GM12873 (cell line): ENCODE results near the gene LAPTM5.

Source experiments
- TF ChIP-seq, protein P1 (sequence below): IDR thresholded peaks from 2 replicates; pipeline ENCODE4 v1.5.1; 2012; ENCODE audit warnings: low read depth, mild to moderate bottlenecking, moderate library complexity, low read length, control low read depth; ENCODE audit not compliant: insufficient read depth; ENCODE audit errors: missing control alignments

LAPTM5 gene

DNA sequence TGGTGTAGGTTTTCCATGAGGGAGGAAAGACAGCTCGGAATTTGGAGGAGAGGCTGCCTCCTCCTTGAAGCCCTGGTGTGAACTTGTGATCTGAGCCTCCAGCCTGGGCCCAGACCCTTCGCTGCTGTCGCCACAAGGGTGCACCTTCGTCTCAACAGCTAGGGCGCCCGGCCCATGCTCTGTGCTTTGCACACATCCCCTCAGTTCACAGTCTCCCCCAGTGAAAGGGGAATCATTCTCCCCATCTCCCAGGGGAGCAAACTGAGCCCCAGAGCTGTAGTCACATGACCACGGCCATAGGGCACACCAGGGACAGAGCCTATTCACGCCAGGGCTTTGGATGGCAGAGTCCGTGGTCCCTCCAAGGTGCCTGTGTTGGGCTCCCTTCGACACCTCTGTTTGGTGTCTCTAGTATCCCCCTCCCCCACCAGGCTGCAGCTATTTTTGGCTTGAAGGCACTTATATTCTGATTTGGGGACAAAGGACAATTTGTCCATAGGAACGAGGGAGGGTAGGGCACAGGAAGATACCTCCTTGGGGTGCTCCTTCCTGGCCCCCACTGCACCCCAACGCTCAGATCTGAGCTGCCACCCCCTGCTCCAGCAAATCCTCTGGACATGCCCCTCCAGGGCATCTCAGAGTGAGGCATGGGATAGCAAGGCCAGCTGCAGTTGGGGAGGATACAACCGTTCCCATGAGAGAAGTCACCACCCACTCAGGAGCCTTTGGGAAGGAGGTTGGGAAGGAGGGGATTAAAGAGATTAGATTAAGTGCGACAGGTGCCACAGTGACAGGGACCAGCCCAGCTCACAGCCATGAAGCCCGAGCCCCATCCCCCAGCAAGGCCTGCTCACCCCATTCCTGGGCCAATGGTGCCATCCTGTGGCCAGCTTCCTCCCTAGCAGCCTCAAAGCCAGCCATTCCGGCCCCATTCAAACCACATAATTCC is 49.9 kb downstream of the LAPTM5 start:
- TF ChIP-seq, protein P1, sequence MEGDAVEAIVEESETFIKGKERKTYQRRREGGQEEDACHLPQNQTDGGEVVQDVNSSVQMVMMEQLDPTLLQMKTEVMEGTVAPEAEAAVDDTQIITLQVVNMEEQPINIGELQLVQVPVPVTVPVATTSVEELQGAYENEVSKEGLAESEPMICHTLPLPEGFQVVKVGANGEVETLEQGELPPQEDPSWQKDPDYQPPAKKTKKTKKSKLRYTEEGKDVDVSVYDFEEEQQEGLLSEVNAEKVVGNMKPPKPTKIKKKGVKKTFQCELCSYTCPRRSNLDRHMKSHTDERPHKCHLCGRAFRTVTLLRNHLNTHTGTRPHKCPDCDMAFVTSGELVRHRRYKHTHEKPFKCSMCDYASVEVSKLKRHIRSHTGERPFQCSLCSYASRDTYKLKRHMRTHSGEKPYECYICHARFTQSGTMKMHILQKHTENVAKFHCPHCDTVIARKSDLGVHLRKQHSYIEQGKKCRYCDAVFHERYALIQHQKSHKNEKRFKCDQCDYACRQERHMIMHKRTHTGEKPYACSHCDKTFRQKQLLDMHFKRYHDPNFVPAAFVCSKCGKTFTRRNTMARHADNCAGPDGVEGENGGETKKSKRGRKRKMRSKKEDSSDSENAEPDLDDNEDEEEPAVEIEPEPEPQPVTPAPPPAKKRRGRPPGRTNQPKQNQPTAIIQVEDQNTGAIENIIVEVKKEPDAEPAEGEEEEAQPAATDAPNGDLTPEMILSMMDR = peak; percentile 85

DNA sequence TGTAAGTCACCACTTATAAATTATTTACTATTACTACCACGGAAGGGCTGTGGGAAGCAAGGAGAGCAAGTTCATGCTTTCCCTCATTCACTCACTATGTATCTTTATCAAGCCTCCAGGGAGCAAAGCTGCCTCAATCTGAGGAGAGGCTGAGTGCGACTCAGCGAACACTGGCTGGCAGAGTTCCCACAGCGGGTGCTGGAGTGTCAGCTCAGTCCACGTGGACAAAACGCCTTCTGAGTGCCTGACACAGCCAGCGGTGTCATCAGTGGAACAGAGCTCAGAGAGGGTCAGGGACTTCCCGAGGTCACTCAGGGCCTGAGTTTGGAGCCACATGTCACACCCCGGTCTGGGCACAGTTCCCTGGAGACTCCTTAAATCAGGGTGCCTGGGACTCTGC is 51.0 kb downstream of the LAPTM5 start:
- TF ChIP-seq, protein P1 = no peak

DNA sequence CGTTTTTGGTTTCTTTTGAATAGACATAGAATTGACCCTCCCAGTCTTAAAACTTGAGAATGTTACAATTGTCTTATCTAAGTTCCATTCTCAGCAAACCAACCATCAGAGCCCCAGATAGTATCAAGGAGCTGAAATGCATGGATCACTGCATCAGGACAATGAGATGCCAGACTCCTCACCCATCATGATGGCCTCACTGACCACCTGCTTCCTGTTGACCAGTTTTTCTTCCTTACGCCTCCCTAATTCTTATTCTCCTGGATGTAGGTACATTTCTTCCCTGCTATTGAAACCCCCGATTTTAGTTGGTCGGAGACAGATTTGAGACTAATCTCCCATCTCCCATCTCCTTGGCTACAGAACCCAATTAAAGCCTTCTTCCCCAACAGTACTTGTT is 51.9 kb downstream of the LAPTM5 start:
- TF ChIP-seq, protein P1 = no peak

DNA sequence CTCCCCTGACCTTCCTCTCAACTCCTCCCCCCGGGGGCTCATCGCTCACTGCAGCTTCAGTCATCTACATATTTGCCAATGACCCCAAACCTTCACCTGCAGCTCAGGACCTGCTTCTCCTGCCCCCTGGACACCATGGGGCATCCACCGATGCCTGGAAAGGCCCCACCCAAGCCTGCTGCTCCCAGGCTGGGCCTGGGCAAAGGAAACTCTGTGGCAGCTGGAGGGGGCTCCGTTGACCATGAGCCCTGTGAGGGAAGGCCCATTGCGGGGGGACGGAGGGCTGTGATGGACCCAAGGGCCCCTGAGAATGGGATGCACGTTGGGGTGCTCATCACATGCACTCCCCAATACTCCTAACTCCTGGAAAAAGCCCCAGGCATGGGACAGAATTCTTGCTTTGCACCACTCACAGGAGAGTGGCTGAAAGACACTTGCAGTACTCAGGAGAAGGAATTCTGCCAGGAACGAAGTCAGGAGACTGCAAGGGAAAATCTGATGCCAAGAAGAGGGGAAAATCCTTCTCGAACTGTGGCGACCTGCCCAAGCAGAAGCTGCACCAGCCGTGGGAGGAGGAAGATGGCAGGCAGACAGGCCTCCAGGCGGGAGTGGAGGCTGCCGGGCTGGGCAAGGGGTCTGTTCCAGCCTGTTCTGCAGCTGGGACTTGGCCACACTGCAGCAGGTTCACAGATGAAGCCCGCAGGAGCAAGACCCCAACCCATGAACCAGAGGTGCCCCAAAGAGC is 52.6 kb downstream of the LAPTM5 start:
- TF ChIP-seq, protein P1 = no peak

DNA sequence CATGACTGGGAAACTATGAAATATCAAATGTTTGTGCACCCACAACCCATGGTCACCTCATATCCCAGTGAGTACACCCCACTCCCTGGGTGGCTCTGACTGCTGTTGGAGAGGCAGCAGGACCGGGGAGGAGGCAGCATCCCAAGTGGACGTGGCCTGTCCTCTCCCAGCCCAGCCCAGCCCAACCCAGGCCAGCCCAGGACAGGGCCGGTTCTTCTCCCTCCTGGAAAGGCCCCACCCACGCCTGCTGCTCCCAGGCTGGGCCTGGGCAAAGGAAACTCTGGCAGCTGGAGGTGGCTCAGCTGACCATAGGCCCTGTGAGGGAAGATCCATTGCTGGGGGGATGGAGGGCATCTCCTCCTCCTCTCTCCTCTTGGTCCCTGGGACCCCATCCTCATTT is 53.3 kb downstream of the LAPTM5 start:
- TF ChIP-seq, protein P1 = no peak

DNA sequence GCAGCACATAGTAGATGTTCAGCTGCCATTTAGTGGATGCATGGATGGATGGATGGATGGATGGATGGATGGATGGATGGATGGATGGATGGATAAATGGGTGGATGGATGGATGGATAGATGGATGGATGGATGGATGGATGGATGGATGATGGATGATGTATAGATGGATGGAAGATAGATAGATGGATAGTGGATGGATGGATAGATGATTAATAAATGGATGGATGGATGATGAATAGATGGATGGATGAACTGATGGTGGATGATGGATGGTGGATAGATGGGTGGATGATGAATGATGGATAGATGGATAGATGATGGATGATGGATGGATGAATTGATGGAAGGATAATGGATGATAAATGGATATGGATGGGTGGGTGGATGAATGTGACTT is 54.8 kb downstream of the LAPTM5 start:
- TF ChIP-seq, protein P1 = no peak

DNA sequence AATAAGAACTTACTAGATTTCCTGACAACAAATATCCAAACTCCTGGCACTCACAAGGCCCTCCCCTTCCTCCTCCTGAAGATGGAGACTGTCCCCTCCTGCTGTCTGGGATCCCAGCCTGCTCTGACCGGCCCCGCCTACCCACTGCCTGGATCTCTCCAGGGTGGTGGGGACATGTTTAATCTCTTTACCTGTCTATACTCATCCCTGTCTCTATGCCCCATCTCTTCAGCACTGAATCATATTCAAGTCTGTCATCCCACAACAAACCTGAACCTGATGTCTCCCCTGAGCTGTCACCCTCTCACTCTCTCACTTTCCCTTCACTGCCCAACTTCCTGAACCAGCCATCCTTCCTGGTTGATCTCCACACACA is 56.3 kb downstream of the LAPTM5 start:
- TF ChIP-seq, protein P1 = no peak
